RWPE2 (cell line): ENCODE results near the gene GPR78.

ENCODE experiments used
- ATAC-seq: fragments of 200-7000 bp; cut with Tn5 transposase; 3 replicates; pipeline ENCODE4 v1.9.1; 2021; ENCODE audit warnings: low read depth
- DNase-seq: peaks from one replicate; pipeline ENCODE4 v3.0.0-alpha.2; 2020; ENCODE audit warnings: low spot score
- H3K27ac ChIP-seq: fragments of 450-650 bp; 2 replicates; pipeline ENCODE4 v1.5.1; 2017; ENCODE audit warnings: mild to moderate bottlenecking; ENCODE audit not compliant: poor library complexity, severe bottlenecking
- H3K27me3 ChIP-seq: fragments of 250-450 bp; sonication (Bioruptor Pico); 2 replicates; pipeline ENCODE4 v1.5.1; 2021; ENCODE audit warnings: mild to moderate bottlenecking, moderate library complexity; ENCODE audit not compliant: insufficient read depth, poor library complexity, severe bottlenecking
- H3K36me3 ChIP-seq: fragments of 250-450 bp; sonication (Bioruptor Pico); 2 replicates; pipeline ENCODE4 v1.5.1; 2020; ENCODE audit warnings: low read depth, mild to moderate bottlenecking, moderate library complexity
- H3K4me1 ChIP-seq: fragments of 250-450 bp; sonication (Bioruptor Pico); 2 replicates; pipeline ENCODE4 v1.5.1; 2021; ENCODE audit warnings: mild to moderate bottlenecking, moderate library complexity; ENCODE audit not compliant: insufficient read depth, poor library complexity, severe bottlenecking
- H3K4me3 ChIP-seq: fragments of 250-450 bp; sonication (Bioruptor Pico); 2 replicates; pipeline ENCODE4 v1.5.1; 2021; ENCODE audit warnings: mild to moderate bottlenecking, moderate library complexity; ENCODE audit not compliant: severe bottlenecking
- H3K9me3 ChIP-seq: fragments of 250-450 bp; sonication (Bioruptor Pico); 2 replicates; pipeline ENCODE4 v1.5.1; 2021; ENCODE audit warnings: mild to moderate bottlenecking, moderate library complexity; ENCODE audit not compliant: severe bottlenecking
- CTCF ChIP-seq: fragments of 450-650 bp; IDR thresholded peaks from one replicate; pipeline ENCODE4 v1.5.1; 2017; ENCODE audit warnings: mild to moderate bottlenecking, moderate library complexity; ENCODE audit not compliant: poor library complexity, severe bottlenecking

The GPR78 gene

GRCh38 chr4:8608714-8609391 is 28.7 kb downstream of the GPR78 start:
- no peak for TF ChIP-seq CTCF
- no peak for ATAC-seq
- Histone ChIP-seq H3K27ac (no peak overlapping the region), H3K27me3 (no peaks in the 10 kb centered on the region), H3K9me3 (no peaks in the 10 kb centered on the region), H3K36me3 (no peaks in the 10 kb centered on the region), H3K4me3 (no peak overlapping the region), H3K4me1 (no peaks in the 10 kb centered on the region)
- no peak for DNase-seq

- no peaks in the 10 kb centered on the region for H3K27me3 ChIP-seq
- DNase-seq, result no peak
- H3K4me3 ChIP-seq, result no peak overlapping the region
- TF ChIP-seq CTCF, result no peak
- no peaks in the 10 kb centered on the region for H3K36me3 ChIP-seq
- no peaks in the 10 kb centered on the region for H3K4me1 ChIP-seq
- no peaks in the 10 kb centered on the region for H3K9me3 ChIP-seq
- no peak for ATAC-seq
- no peak overlapping the region for H3K27ac ChIP-seq
These were observed 29.2 kb downstream of the GPR78 start for GRCh38 chr4:8609406-8609805.

GRCh38 chr4:8609824-8610350 is 29.7 kb downstream of the GPR78 start:
- no peaks in the 10 kb centered on the region for H3K36me3 ChIP-seq
- H3K9me3 ChIP-seq, result no peaks in the 10 kb centered on the region
- TF ChIP-seq CTCF, result no peak
- H3K4me3 ChIP-seq, result no peak overlapping the region
- H3K27me3 ChIP-seq, result no peaks in the 10 kb centered on the region
- H3K27ac ChIP-seq, result no peak overlapping the region
- H3K4me1 ChIP-seq, result no peaks in the 10 kb centered on the region
- no peak for DNase-seq
- ATAC-seq, result no peak

GRCh38 chr4:8610858-8611616 is 30.8 kb downstream of the GPR78 start:
- ATAC-seq, result no peak
- no peak for TF ChIP-seq CTCF
- no peaks in the 10 kb centered on the region for H3K36me3 ChIP-seq

More at GRCh38 chr4:8610858-8611616, 30.8 kb downstream of the GPR78 start:
- H3K27ac ChIP-seq, result no peak overlapping the region
- H3K27me3 ChIP-seq, result no peaks in the 10 kb centered on the region
- no peak overlapping the region for H3K4me3 ChIP-seq
- no peaks in the 10 kb centered on the region for H3K4me1 ChIP-seq
- H3K9me3 ChIP-seq, result no peaks in the 10 kb centered on the region
- no peak for DNase-seq
